GM18867 (cell line): ENCODE data around the gene CACNA1B.

Source experiments
- ATAC-seq: cut with Tn5 transposase; IDR thresholded peaks from one replicate; pipeline ENCODE4 v1.9.1; 2021; ENCODE audit warnings: mild to moderate bottlenecking, moderate library complexity; ENCODE audit not compliant: unreplicated experiment

The CACNA1B gene

GRCh38 chr9:137918331-137919094 lies 40.9 kb downstream of the CACNA1B start:
- no peak for ATAC-seq

- no peak for ATAC-seq
Measured at GRCh38 chr9:137919095-137919465, 41.5 kb downstream of the CACNA1B start.

DNA sequence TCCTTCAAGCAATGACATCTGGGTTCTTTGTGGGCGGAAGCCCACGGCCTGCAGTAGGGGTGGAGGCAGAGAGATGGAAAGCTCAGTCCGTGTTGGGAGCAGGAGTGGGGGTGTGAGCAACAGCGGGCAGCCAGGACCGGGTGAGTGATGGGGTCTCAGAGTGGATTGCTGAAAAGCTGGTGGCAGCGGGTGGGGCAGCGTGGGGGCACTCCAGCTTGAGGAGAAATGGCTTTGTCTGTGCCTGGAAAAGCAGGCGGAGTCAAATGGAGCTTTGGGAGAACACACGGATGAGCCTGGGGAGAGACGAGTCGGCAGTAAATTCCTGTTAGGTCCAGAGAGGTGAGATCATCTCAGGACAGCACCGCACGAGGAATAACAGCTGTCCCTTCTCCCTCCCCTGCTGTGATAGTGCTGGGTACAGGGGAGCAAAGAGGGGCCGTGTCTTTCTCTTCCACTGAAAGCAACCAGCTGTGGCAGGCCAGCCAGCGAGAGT lies 42.1 kb downstream of the CACNA1B start:
- ATAC-seq: no peak

DNA sequence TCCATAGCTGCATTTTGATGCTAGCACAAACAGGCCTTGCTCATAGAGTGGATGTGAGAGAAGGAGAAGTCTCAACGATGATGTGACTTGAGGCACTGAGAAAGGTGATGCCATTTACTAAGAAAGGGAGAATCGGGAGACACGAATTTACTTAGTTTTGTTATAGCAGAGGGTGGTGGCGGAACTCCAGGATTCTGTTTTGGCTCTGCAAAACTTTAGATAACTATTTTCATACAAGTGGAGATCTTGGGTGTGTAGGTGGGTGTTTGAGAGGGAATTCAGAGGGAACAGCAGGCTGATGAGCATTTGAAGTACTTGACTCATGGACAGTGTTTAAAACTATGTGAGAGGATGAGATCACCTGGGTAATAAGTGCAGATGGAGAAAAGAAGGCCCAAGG lies 43.2 kb downstream of the CACNA1B start:
- no peak for ATAC-seq

GRCh38 chr9:137924169-137924568 lies 46.6 kb downstream of the CACNA1B start:
- no peak for ATAC-seq

DNA sequence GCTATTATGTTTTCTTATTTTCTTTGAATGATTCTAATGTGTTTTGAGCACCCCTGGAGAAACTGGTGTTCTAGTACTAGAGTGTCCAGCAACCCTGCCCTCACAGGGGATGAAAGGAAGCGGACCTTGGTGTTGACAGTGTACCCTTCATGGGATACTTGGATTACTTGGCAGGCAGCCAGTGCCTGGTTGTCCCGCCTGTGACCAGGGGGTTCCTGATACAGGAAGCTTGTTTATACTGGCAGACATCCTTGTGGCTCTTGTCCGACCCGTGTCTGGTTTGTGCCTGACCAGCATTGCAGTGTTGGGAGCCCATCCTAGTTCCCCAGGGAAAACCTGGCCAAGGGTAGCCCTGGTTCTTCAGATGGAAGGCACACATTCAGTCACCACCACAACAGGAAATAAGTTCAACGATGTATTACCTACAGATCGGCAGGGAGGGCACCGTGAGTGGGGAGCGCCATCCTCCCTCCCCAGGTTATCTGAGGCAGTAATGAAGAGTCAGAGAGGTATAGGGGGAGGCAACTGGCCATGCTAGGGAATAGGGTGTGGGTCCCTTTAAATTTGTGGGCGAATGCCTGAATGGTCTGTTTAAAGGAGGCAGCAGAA lies 47.3 kb downstream of the CACNA1B start:
- no peak for ATAC-seq

- no peak for ATAC-seq
Measured at GRCh38 chr9:137943655-137944054, 66.1 kb downstream of the CACNA1B start.

DNA sequence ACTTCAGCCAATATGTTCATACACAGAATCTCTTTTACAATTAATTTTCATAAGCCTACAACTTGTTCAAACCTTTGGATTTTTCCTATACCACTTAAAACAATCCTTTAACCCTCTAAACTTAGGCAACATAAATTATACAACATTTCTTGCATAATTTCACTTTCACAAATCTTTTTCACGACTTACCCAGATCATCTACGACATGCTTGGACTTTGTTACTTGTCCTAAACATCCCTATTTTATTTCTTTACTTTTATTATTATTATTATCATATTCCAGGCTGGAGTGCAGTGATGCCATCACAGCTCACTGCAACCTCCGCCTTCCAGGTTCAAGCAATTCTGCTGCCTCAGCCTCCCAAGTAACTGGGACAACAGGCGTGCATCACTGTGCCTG lies 68.0 kb downstream of the CACNA1B start:
- no peak for ATAC-seq

DNA sequence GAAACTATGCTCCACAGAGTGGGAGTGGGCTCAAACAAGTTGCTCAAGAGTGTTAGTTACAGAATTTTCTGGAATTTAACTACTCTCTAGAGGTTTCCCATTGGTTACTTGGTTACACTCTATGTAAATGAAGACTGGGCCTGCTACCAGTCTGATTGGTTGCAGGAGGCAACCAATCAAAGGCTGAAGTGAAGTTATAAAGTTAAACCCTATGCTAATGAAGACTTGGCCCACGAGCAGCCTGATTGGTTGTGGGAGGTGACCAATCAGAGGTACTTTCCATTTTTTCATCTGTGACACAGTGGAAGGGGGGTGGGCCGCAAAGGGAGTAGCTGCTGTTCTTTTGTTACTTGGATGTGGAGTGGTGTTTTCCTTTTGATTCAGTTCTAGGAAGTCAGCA lies 69.4 kb downstream of the CACNA1B start:
- ATAC-seq: no peak

- ATAC-seq: no peak
Measured at GRCh38 chr9:137948642-137949041, 71.1 kb downstream of the CACNA1B start.

- no peak for ATAC-seq
Measured at GRCh38 chr9:137949260-137949659, 71.7 kb downstream of the CACNA1B start.

DNA sequence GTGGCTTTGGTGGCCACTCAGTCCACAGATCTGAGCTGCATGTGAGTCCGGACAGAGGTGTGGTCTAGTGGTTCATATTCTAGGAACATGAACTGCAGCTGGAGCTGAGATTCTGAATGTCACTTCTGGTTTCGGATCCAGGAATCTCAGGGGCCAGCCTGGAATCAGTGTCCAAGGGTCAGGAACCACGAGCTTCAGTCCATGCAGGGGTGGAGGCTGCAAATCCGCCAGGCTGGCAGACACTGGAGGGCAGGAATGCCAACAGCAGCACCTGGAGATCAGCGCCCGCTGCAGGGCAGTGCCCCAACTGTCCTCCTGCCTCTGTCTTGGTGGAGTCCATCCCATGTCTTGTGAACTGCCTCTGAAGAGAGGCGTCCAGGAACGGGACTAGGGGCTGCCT lies 73.5 kb downstream of the CACNA1B start:
- ATAC-seq: no peak

GRCh38 chr9:137951597-137952490 lies 74.3 kb downstream of the CACNA1B start:
- ATAC-seq: no peak

DNA sequence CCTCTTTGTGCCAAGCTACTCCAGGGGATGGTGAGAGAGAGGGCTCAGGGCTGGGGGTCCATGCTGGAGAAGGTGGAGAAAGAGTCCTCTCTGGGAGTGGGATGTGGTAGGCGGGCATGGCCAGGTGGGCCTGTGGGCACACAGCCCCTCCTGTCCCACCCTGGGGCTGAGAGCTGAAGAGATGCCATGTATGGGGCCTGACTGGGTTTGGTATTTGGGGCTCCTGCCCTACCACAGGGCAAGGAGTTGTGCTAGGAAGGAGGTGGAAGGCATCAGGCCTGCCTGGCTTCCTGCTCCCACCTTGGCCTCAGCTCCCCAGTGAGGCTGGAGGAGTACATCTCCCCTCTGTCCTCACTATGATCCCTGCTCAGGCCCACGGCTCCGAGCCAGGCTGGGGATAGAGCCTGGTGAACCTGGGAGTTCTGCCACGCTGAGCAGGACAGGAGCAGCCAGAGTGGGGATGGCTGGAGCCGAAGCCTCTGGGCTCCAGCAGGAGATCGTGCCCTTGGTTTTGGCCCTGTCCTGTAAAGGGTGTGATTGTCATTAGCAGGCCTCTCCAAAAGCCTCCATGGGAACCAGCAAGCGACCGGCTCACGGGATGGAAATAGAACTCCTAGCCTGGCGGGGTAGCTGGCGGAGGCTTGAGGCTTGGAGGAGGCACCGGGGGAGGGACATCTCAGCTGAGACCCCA lies 75.5 kb downstream of the CACNA1B start:
- no peak for ATAC-seq

DNA sequence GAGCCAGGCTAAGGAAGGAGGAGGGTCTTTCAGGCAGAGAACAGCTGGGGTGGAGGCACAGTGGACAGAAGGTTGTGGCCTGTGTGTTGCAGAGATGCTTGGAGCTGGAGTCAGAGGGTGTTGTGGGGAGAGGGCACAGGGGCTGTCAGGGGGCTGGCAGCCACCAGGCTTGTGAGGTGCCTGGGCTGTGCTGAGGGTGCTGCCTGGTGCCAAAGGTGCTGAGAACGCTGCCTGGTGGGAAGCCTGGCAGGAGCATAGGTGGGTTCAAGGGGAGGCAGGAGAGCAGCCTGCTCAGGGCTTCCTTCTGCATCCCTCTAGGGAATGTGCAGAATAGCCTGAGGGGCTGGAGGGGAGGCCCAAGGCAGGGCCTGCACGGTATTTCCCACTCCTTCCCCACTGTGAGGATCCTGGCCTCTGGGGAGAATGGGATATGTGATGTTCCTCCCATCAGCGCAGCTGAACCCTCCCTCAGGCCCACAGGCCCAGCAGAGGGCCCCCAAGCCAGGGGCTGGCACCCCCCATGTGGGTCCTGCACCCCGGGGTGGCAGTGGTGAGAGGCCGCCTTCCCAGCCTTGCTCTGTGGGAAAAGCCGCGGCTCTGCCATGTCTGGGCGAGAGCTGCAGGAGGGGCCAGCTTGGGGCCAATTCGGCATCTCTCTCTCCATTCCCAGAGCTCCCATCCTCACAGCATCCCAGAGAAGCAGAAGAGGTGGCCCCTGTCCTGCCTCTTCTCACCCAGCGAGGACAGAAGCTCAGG lies 76.3 kb downstream of the CACNA1B start:
- no peak for ATAC-seq

DNA sequence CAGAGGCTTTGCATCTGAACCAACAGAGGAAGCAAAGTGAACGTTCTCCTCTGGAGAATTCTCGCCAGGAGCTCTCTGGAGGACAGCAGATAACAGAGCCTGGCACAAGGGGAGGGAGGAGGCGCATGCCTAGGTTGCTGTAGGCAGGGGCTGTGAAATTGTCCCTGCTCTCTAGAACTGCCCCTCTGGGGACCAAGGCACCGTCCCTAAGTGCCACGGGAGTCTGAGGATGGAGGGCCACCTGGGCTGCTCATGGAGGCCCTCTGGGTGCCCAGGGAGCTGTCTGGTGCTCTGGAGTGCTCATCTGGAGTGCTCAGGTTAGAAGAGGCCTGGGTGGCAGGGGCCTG lies 77.6 kb downstream of the CACNA1B start:
- no peak for ATAC-seq

GRCh38 chr9:137955586-137955985 lies 78.0 kb downstream of the CACNA1B start:
- no peak for ATAC-seq

GRCh38 chr9:137956039-137956438 lies 78.5 kb downstream of the CACNA1B start:
- no peak for ATAC-seq

DNA sequence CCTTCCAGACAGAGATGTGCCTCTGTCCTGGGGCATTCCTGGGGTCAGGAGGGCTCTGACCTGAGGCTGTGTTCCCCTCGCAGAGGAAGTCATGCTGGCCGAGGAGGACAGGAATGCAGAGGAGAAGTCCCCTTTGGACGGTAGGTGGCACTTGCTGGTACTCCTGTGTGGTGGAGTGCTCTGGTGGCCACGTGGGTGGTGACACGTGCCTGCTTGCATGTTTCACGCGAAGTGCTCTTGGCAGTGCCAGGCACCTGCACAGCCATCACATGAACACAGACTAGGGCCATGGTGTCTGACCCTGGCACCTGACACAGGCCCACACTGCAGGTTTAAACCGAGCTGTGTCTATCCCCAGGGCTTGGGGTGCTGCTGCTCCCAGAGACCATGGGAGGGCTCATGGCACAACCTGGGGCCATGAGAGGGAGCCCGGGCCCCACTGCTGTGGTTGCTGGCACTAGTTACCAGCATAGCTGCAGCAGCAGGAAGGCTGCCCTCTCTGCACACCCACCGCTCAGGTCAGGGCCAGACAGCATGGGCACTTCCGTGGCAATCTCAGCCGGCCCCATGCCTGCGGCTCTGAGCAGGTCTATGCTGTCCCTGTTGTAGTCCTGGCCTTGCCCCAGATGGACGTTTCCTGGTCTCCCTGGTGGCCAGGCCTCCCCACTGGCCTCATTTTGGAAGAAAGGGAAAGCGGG lies 79.3 kb downstream of the CACNA1B start:
- no peak for ATAC-seq
